GM12892 (cell line): Measurements from ENCODE around the gene KRTDAP.

ENCODE experiments used
- POLR2AphosphoS5 ChIP-seq: IDR thresholded peaks from 2 replicates; pipeline ENCODE4 v1.6.1; 2011; ENCODE audit warnings: low read depth, low read length, control low read depth
- TAF1 ChIP-seq: IDR thresholded peaks from 2 replicates; pipeline ENCODE4 v1.6.1; 2011; ENCODE audit warnings: low read depth, mild to moderate bottlenecking, control low read depth, low read length, borderline replicate concordance

GRCh38 chr19:35533822-35534392 is 43.6 kb upstream of the KRTDAP start:
- TF ChIP-seq POLR2AphosphoS5: no peak
- TF ChIP-seq TAF1: no peak
